Superior temporal gyrus (tissue), 1 donor: ENCODE measurements around the gene GPS2.

Experiments
- DNase-seq: peaks from one replicate; pipeline ENCODE4 v3.0.0-alpha.2; 2016; ENCODE audit errors: extremely low spot score

GPS2 gene

GRCh38 chr17:7293159-7293558 is 22.0 kb downstream of the GPS2 start:
- DNase-seq = no peak

GRCh38 chr17:7292729-7293128 is 22.4 kb downstream of the GPS2 start:
- no peak for DNase-seq

DNA sequence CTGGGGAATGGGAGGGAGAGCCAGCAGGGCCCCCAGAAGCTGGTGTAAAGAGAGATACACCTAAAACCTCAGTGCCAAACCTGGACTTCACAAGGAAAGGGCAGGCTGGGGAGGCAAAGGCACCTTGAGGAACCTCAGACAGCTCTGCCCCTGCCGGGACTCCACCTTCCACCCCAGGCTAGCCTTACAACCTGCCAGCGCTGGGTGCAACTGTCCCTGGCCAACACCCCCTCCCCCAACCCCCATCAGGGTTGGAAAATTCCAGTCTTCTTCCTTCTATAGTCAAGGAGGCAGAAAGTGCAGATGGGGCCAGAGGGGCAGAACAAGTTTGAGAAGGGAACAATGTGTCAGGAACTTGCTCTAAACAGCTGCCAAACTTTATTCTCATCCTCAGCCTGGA is 23.0 kb downstream of the GPS2 start:
- no peak for DNase-seq

- DNase-seq = no peak
Observed at GRCh38 chr17:7290685-7291084, 24.5 kb downstream of the GPS2 start.

DNA sequence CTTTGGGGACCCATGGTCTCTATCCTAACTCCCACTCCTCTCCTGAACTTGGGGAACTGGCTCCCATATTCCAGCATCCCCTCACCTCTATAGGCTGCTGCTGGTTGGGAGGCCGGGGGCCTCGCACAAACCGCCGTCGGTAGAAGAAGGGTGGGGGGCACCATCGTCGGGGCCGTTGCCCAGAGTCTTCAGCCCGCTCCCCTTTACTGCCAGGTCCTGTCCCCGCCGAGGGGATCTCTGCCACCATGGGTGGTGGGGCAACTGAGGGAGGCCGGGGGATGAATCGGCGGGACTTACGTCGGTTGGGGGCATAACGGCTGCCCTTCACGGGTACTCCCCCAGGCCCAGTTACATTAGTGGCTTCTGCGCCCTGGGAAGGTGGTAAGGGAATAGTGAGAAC is 25.0 kb downstream of the GPS2 start:
- no peak for DNase-seq

GRCh38 chr17:7289256-7290032 is 25.7 kb downstream of the GPS2 start:
- no peak for DNase-seq

DNA sequence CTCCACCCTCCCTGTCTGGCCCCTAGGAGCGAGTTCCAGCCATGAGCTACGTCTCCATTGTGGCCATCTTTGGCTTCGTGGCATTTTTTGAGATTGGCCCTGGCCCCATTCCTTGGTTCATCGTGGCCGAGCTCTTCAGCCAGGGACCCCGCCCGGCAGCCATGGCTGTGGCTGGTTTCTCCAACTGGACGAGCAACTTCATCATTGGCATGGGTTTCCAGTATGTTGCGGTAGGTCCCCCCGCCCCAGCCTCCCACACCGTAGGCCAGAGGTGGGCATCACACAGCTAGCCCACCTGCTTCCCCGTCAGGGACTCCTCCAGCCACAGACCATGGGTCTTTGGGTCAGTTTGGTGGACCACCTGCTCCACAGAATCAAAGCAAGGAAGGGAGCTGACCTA is 29.5 kb downstream of the GPS2 start:
- DNase-seq = no peak

DNA sequence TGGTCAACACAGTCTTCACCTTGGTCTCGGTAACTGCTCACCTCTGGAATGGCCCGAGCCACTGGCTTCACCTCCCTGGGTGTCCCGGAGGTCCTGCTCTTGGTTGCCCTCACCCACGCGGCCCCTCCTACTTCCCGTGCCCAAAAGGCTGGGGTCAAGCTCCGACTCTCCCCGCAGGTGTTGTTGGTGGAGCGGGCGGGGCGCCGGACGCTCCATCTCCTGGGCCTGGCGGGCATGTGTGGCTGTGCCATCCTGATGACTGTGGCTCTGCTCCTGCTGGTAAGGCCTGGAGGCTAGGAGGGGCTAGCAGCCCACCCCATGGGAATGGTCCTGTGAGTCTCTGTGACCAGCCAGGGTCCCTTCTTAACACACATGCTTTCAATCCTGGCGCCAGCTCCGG is 30.2 kb downstream of the GPS2 start:
- no peak for DNase-seq

DNA sequence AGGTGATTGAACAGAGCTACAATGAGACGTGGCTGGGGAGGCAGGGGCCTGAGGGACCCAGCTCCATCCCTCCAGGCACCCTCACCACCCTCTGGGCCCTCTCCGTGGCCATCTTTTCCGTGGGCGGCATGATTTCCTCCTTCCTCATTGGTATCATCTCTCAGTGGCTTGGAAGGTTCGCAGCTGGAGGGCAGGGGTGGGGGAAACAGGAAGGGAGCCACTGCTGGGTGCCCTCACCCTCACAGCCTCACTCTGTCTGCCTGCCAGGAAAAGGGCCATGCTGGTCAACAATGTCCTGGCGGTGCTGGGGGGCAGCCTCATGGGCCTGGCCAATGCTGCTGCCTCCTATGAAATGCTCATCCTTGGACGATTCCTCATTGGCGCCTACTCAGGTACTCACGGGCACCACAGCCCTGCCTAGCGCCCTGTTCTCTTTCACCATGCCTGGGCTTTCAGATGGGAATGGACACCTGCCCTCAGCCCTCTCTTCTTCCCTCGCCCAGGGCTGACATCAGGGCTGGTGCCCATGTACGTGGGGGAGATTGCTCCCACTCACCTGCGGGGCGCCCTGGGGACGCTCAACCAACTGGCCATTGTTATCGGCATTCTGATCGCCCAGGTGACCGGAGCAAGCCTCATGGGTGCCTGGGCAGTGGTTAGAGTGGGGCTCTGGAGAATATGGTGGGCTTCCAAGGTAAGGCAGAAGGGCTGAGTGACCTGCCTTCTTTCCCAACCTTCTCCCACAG is 31.5 kb downstream of the GPS2 start:
- no peak for DNase-seq

DNA sequence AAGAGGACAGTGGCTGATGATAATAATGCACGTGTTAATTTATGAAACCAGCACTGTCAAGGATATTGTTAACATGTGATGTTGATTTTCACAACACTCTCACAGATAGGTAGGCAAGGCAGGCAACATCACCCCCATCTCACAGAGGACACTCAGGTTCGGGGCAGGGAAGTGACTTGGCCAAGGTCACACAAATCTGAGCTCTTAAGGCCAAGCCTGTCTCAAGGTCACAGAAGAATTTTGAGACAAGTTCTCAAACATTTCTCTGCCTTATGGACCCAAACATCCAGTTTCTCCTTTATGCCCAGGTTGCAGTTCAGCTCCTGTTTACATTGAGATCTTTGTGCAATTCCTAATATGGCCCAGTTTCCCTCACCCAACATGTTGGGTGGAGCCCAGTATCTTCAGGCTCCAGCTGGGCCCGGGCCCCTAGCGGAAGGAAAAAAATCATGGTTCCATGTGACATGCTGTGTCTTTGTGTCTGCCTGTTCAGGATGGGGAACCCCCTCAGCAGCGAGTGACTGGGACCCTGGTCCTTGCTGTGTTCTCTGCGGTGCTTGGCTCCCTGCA is 32.3 kb downstream of the GPS2 start:
- DNase-seq = no peak

- no peak for DNase-seq
Observed at GRCh38 chr17:7281953-7282751, 33.0 kb downstream of the GPS2 start.

- DNase-seq = peak; percentile 47
Observed at GRCh38 chr17:7281074-7281952, 33.8 kb downstream of the GPS2 start, which contains the start of gene SLC2A4. Gene SLC2A4, plus strand, starts transcription at chr17:7281718. Its CDS starts 217 bp downstream, at chr17:7281935.

DNA sequence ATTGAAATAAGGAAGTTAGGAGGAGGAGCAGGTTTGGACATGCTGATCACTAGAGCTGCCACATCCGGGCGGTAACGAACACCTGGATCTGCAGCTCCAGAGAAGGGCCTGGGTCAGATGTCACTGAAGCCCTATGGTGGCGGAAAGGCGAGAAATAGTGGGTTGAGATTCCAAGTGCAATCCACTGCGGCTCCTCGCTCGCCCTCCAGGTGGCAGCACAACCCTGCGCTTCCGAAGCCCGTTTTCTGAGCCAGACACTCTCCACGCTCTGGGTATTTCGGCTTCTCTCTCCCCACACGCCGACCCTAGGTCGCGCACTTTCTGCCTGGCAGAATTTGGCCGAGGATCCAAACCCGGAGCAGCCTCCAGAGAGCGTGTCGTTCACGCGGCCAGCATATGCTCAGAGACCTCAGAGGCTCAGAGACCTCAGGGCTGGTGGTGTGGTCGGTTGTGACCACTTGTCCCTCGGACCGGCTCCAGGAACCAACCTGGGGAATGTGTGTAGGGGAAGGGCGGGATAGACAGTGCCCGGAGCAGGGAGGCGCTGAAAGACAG is 34.6 kb downstream of the GPS2 start:
- DNase-seq = peak; percentile 90

DNA sequence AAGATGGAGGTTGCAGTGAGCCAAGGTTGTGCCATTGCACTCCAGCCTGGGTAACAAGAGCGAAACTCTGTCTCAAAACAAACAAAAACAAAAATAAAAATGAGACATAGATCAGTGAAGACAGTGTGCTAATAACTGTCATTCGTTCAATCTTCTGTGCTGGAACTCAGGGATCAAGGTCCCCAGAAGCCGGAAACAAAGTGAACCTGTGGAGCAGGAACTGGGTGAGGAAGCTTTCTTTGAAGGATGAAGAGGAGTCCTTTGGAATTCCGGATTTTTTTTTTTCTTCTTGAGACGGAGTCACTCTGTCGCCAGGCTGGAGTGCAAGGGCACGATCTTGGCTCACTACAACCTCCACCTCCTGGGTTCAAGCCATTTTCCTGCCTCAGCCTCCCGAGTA is 35.7 kb downstream of the GPS2 start:
- no peak for DNase-seq

DNA sequence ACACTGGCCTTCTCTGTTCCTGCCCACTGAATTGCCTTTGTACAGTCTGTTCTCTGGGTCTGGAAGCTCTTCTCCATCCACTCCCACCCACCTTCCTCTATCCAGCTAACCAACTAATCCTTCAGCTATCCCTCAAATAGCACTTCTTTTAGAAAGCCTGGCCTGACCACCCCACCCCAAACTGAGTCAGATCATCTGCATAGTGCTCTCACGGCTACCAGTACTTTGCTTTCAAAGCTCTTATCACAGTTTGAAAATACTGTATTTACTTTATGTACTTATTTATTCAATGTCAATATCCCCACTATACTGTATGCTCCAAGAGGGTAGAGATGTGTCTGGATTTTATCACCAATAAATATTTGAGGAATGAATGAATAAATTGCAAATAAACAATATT is 48.4 kb downstream of the GPS2 start:
- no peak for DNase-seq

GRCh38 chr17:7263801-7264078 is 51.4 kb downstream of the GPS2 start:
- no peak for DNase-seq

- DNase-seq = no peak
Observed at GRCh38 chr17:7262935-7263800, 52.0 kb downstream of the GPS2 start.
